CD14-positive monocyte (primary cell): Measurements from ENCODE around the gene GPD1L. TPM values are rescaled to one million over a fixed set of nuclear protein-coding genes. Genes with fewer than 3 reads are reported as not detected.

Experiments
- DNase-seq, 3 donors: peaks; one replicate each; pipeline ENCODE4 v3.0.0-alpha.2; 2011 to 2022
- H2AFZ ChIP-seq: 2 replicates; pipeline ENCODE4 v1.6.0; 2012; ENCODE audit warnings: mild to moderate bottlenecking, low read depth, low read length, inconsistent platforms; ENCODE audit not compliant: insufficient read depth, poor library complexity, severe bottlenecking
- H3K27ac ChIP-seq, 2 donors: 1 replicate in 1 of 2; 2 replicates in 1 of 2; pipeline ENCODE4 v1.5.1; 2012 to 2013; ENCODE audit warnings: low read length in 2 of 2, control low read depth in 1 of 2, inconsistent platforms in 1 of 2, low read depth in 1 of 2, mild to moderate bottlenecking in 1 of 2
- H3K27me3 ChIP-seq, 2 donors: one replicate each; pipeline versions ENCODE4 v1.6.0 to v1.6.1; 2011 to 2013; ENCODE audit warnings: low read length in 2 of 2; ENCODE audit not compliant: control insufficient read depth in 2 of 2, insufficient read depth in 2 of 2
- H3K36me3 ChIP-seq, 2 donors: replicated peaks in 1 of 2; 1 replicate in 1 of 2; 2 replicates in 1 of 2; pipeline versions ENCODE4 v1.5.1 to v1.6.1; 2012 to 2013; ENCODE audit warnings: low read length in 2 of 2, control low read depth in 1 of 2, inconsistent platforms in 1 of 2, mild to moderate bottlenecking in 1 of 2; ENCODE audit not compliant: insufficient read depth in 2 of 2, control insufficient read depth in 1 of 2
- H3K4me1 ChIP-seq, 2 donors: 1 replicate in 1 of 2; 2 replicates in 1 of 2; pipeline versions ENCODE4 v1.5.1 to v1.6.1; 2012 to 2013; ENCODE audit warnings: low read length in 2 of 2, control low read depth in 1 of 2, inconsistent platforms in 1 of 2, mild to moderate bottlenecking in 1 of 2, moderate library complexity in 1 of 2; ENCODE audit not compliant: insufficient read depth in 2 of 2, control insufficient read depth in 1 of 2
- H3K4me2 ChIP-seq: replicated peaks from 2 replicates; pipeline ENCODE3; 2012; ENCODE audit warnings: low read length, moderate library complexity, mild to moderate bottlenecking; ENCODE audit not compliant: poor library complexity, severe bottlenecking; ENCODE audit errors: extremely low read depth
- H3K4me3 ChIP-seq, 3 experiments: fragments of 200-600 bp in 1 of 3; sonication (generic) in 1 of 3; replicated peaks in 1 of 3; 1 replicate in 2 of 3; 2 replicates in 1 of 3; pipeline ENCODE4 v1.5.1; 2011 to 2013; ENCODE audit warnings: low read length in 3 of 3, mild to moderate bottlenecking in 3 of 3, control low read depth in 2 of 3, low read depth in 2 of 3, inconsistent platforms in 1 of 3, moderate library complexity in 1 of 3
- H3K79me2 ChIP-seq: 2 replicates; pipeline ENCODE4 v1.6.0; 2012; ENCODE audit warnings: mild to moderate bottlenecking, control low read depth, inconsistent platforms, low read length, moderate library complexity; ENCODE audit not compliant: insufficient read depth
- H3K9ac ChIP-seq: 2 replicates; pipeline ENCODE4 v1.6.0; 2017; ENCODE audit warnings: low read length, mild to moderate bottlenecking; ENCODE audit not compliant: insufficient read depth, poor library complexity, severe bottlenecking
- H3K9me3 ChIP-seq, 2 donors: replicated peaks in 1 of 2; 1 replicate in 1 of 2; 2 replicates in 1 of 2; pipeline versions ENCODE4 v1.5.1 to v1.6.1; 2012 to 2013; ENCODE audit warnings: low read length in 2 of 2, control low read depth in 1 of 2; ENCODE audit not compliant: control insufficient read depth in 1 of 2, insufficient read depth in 1 of 2
- H4K20me1 ChIP-seq: 2 replicates; pipeline ENCODE4 v1.6.0; 2012; ENCODE audit warnings: mild to moderate bottlenecking, low read length, control low read depth, moderate library complexity; ENCODE audit not compliant: insufficient read depth
- H3K27ac Mint-ChIP-seq, 7 donors: one replicate each; pipeline ENCODE4 v1.8.0; 2020; ENCODE audit warnings: mild to moderate bottlenecking in 7 of 7, mixed read lengths in 7 of 7, moderate library complexity in 6 of 7, inconsistent platforms in 2 of 7
- H3K27me3 Mint-ChIP-seq, 3 donors: one replicate each; pipeline ENCODE4 v1.8.0; 2021 to 2022; ENCODE audit warnings: low read depth in 3 of 3, mild to moderate bottlenecking in 3 of 3, mixed read lengths in 3 of 3, moderate library complexity in 3 of 3, inconsistent platforms in 1 of 3
- H3K36me3 Mint-ChIP-seq, 2 donors: one replicate each; pipeline ENCODE4 v1.8.0; 2020; ENCODE audit warnings: mixed read lengths in 2 of 2, inconsistent platforms in 1 of 2, mild to moderate bottlenecking in 1 of 2
- H3K4me1 Mint-ChIP-seq: one replicate; pipeline ENCODE4 v1.8.0; 2020; ENCODE audit warnings: mild to moderate bottlenecking, mixed read lengths
- H3K4me3 Mint-ChIP-seq, 2 donors: one replicate each; pipeline ENCODE4 v1.8.0; 2020; ENCODE audit warnings: mild to moderate bottlenecking in 2 of 2, mixed read lengths in 2 of 2, moderate library complexity in 1 of 2
- H3K9me3 Mint-ChIP-seq, 7 donors: one replicate each; pipeline ENCODE4 v1.8.0; 2020 to 2022; ENCODE audit warnings: mixed read lengths in 7 of 7, mild to moderate bottlenecking in 6 of 7, moderate library complexity in 6 of 7, inconsistent platforms in 2 of 7
- CTCF ChIP-seq: fragments of 200-600 bp; IDR thresholded peaks from one replicate; pipeline ENCODE4 v1.8.0; 2022; ENCODE audit warnings: antibody characterized with exemption, mild to moderate bottlenecking
- WGBS: methylation state at CpG from one replicate; pipeline ENCODE4 v1.1.5; 2013; ENCODE audit warnings: missing lambda C conversion rate; ENCODE audit not compliant: insufficient coverage; 5-methylcytosine and 5-hydroxymethylcytosine counted together
- intact Hi-C, 2 donors: fragments of 100-400 bp; cut with micrococcal nuclease; formaldehyde crosslinking; loops; one replicate each; pipeline versions ENCODE4 v1.15.0 to v1.15.1; 2023
- polyA plus RNA-seq, 3 donors: library from polyadenylated mRNA; depleted of rRNA in 1 of 3; unstranded in 2 of 3; stranded (reverse) in 1 of 3; fragments of 300-500 nt in 2 of 3; fragments of >200 nt in 1 of 3; fragmentation: Illumina TruSeq in 2 of 3; gene quantifications; 1 replicate in 2 of 3; 2 replicates in 1 of 3; pipeline ENCODE4 v1.2.3, GENCODE V29; 2012 to 2021

The GPD1L gene
- polyA plus RNA-seq, 3 donors = 4.9 to 11.8 (median 10.2) TPM

DNA sequence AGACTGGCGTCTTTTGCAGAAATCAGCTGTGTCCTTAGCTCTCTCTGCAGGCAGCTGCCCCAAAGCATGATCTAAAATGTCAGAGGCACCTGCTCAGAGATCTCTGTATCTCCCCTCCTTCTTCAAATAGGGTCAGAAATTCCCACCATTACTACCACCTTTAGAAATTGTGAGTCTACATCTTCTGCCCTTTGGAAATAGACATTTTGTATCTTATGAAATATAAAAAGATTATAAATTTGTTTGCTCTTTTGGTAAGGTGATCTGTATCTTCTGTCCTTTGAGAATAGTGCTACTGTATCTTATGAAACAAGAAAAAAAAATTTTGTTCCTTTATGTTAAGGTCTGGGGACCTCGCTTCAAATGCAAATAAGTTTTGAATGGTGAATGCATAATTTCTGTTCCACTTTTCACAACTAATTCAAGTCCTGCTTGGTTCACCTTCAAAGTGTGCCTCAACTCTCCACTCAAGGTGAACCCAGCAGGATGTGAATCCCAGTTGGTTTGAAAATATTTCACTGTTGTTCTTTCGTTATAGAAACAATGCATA lies 28.3 kb upstream of the GPD1L start:
- intact Hi-C loops = no loop called here
- no peaks in the 10 kb centered on the region for H3K36me3 ChIP-seq
- no peak overlapping the region for H3K4me2 ChIP-seq
- no peak for DNase-seq
- Mint-ChIP-seq H3K27ac (no peak overlapping the region), H3K27me3 (peaks cover 0 to 1% (median 0%) of the 10 kb centered on the region in 3 donors), H3K9me3 (peaks cover 0 to 6% (median 0%) of the 10 kb centered on the region in 7 donors), H3K36me3 (no peaks in the 10 kb centered on the region), H3K4me1 (peaks cover 4% of the 10 kb centered on the region), H3K4me3 (no peak overlapping the region)
- whole genome bisulfite sequencing = 73% methylated on average over 1 of the region's 3 CpGs
- H3K27ac ChIP-seq = no peak overlapping the region
- H3K27me3 ChIP-seq = no peaks in the 10 kb centered on the region
- H4K20me1 ChIP-seq = no peaks in the 10 kb centered on the region
- no peak overlapping the region for H3K4me3 ChIP-seq
- no peaks in the 10 kb centered on the region for H3K4me1 ChIP-seq
- H2AFZ ChIP-seq = no peak overlapping the region
- H3K79me2 ChIP-seq = no peaks in the 10 kb centered on the region
- no peaks in the 10 kb centered on the region for H3K9me3 ChIP-seq
- no peak for TF ChIP-seq CTCF
- no peak overlapping the region for H3K9ac ChIP-seq

DNA sequence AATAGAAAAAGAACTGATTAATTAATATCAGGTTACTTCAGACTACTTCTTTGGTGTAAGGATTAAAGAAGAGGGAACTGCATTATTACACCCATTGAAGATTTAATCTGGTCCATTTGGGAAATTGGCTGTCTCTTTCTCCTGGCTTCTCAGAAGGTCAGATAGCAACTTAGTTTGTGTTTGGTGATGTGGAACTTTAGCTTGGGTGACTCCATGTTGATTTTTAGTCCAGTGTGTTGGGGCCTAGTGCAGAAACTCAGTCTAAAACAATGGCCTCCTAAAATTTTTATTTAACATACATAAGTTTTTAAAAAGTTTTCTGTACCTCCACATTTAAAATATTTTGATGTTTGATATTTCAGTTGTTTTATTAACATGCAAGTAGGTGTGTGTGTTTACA lies 27.6 kb upstream of the GPD1L start:
- H3K79me2 ChIP-seq = no peaks in the 10 kb centered on the region
- no peak for TF ChIP-seq CTCF
- H3K27me3 ChIP-seq = no peaks in the 10 kb centered on the region
- intact Hi-C loops = no loop called here
- H3K4me1 ChIP-seq = no peaks in the 10 kb centered on the region
- H3K9me3 Mint-ChIP-seq = peaks cover 0 to 6% (median 0%) of the 10 kb centered on the region in 7 donors
- H3K27me3 Mint-ChIP-seq = peaks cover 0 to 1% (median 0%) of the 10 kb centered on the region in 3 donors
- no peaks in the 10 kb centered on the region for H3K36me3 Mint-ChIP-seq
- H2AFZ ChIP-seq = no peak overlapping the region
- no peak overlapping the region for H3K27ac Mint-ChIP-seq
- H3K9ac ChIP-seq = no peak overlapping the region
- no peaks in the 10 kb centered on the region for H3K9me3 ChIP-seq
- no peaks in the 10 kb centered on the region for H4K20me1 ChIP-seq
- no peak overlapping the region for H3K4me2 ChIP-seq
- H3K4me3 Mint-ChIP-seq = no peak overlapping the region
- no peak overlapping the region for H3K27ac ChIP-seq
- no peak for DNase-seq
- H3K4me1 Mint-ChIP-seq = peaks cover 4% of the 10 kb centered on the region
- no peaks in the 10 kb centered on the region for H3K36me3 ChIP-seq
- no peak overlapping the region for H3K4me3 ChIP-seq
